ENCODE data around the gene PTK7.

Gene PTK7

DNA sequence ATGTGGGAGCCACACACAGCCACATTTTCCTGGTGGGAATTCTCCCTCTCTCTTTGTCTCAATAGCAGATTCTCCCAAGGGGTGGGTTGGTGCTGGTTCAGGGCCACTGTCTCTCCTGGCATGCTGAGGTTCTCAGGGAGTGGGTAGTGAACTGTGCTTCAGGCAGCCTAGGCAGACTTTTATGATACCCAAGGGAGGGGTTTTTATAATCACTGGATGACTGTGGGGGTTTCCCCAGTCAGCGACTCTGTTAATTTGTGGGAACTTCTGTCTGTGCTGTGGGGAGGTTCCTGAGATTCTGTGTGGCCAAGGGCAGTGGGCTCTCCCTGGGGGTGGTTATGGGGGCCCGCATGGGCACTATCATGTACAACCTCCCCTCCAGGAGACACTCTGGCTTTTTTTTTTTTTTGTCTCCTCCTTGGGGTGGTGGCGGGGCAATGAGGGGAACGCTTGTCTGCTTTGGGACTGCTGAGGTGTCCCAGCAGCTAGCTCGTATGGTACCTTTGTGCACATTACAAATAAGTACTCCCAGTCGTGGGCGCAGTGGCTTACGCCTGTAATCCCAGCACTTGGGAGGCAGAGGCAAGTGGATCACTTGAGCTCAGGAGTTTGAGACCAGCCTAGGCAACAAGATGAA lies 10.0 kb downstream of the PTK7 start:
- DNase-seq (ENCODE audit: low read depth in 2 of 2) = no peak

DNA sequence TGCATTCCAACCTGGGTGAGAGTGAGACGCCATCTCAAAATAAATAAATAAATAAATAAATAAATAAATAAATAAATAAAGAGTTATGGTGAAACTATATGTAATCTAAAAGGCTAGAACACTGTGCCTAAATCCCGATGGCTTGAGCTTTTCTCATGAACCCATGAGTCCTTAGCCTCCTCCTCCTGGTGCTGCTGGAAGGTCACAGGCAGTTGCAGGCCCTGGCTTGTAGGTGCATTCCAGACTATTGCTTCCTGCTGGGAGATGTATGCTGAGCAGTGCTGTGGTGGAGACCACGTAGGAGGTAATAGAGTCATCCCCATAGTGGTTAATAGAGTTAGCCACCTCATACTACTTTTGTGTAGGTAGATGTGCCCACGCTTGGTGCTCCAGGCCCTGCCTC lies 12.5 kb downstream of the PTK7 start:
- no peak for DNase-seq (ENCODE audit: low read depth in 2 of 2)

DNA sequence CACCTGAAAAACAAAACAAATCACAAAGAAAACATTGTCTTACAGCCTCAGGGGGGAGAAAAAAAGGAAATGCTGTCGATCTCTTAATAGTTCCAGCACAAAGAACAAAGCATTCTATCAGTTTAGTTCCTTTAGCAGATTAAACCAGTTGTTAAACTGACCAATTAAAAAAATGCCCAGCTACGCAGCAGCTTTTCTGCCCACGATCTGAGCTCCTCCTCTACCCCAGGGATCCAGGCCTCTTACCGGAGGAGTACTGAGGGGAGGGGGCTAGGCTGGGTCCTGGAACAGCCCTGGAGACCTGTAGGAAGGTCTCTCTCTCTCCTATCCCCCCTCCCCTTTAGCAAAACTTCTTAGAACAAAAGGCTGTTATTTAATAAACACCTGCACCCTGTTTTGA lies 13.4 kb downstream of the PTK7 start:
- DNase-seq (ENCODE audit: low read depth in 2 of 2) = no peak

- DNase-seq (ENCODE audit: low read depth in 2 of 2) = no peak
Measured at GRCh38 chr6:43089874-43090558, 13.9 kb downstream of the PTK7 start.

GRCh38 chr6:43090559-43090956 lies 14.4 kb downstream of the PTK7 start:
- no peak for DNase-seq (ENCODE audit: low read depth in 2 of 2)

- no peak for DNase-seq (ENCODE audit: low read depth in 2 of 2)
Measured at GRCh38 chr6:43091020-43091419, 14.9 kb downstream of the PTK7 start.

GRCh38 chr6:43091436-43091991 lies 15.4 kb downstream of the PTK7 start:
- DNase-seq (ENCODE audit: low read depth in 2 of 2) = no peak

- DNase-seq (ENCODE audit: low read depth in 2 of 2) = no peak
Measured at GRCh38 chr6:43092635-43093034, 16.5 kb downstream of the PTK7 start.

DNA sequence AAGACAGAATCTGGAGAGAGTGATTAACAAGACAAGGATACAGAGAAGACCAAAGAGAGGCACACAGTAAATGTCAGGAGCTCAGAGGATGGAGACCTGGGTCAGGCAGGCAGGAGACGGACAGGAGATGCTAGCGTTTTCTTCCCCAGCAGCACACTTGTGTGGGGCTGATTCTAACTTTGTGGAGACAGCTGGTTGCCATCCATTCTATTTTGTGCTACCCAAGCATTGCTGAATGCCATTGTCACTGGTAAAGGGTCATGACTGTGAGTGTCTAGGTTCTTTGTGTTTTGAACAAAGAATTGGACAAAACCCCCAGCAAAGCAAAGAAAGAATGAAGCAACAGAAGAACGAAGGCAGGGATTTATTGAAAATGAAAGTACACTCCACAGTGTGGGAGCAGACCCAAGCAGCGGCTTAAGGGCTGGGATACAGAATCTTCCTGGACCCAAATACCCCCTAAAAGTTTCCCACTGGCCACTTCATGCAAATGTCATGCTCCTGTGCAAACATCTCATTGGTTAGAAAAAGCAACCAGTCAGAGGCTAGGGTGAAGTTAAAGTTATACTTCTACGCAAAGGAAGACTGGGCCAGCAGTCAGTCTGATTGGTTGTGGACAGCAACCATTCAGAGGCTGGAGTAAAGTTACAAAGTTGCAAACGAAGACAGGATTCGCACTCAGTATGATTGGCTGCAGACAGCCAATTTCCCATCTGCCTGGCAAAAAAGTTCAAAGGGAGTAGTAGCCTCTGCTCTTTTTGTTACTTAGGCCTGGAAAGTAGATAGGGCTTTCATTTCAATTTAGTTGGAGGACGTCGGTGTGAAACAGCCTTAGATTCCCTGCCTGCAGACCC lies 17.5 kb downstream of the PTK7 start:
- DNase-seq (ENCODE audit: low read depth in 2 of 2) = peak in 1 of 2 experiments; percentile 60

- no peak for DNase-seq (ENCODE audit: low read depth in 2 of 2)
Measured at GRCh38 chr6:43095939-43096338, 19.8 kb downstream of the PTK7 start.

DNA sequence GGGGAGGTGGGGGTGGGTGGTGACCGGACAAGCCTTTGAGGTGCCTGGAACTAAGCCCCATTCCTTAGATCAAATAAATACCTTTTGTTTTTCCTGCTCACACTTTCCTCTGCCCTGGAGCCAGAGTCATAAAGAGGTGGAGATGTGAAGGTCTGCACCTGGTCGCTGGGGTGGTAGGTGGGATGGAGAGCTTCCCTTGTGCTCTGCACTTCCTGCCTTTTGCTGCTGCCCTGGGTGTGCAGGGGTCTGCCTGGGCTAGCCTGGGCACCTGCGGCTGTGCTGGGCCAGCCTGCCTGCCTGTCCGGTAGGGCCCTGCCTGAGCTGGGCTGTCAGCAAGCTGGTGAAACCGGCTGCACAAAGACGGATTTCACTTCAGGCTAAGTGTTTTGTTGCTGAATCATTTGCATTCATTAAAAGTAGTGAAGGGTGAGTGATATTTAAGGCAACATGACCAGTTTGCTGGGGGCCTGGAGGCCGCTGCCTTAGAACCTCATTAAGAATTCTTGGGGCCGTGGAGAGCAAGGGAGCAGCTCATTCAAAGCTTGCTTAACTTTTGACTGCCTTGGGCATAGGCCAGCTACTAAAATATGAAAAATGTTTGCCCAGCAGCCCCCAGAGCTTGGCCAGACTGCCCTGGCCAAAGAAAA lies 20.5 kb downstream of the PTK7 start:
- no peak for DNase-seq (ENCODE audit: low read depth in 2 of 2)

DNA sequence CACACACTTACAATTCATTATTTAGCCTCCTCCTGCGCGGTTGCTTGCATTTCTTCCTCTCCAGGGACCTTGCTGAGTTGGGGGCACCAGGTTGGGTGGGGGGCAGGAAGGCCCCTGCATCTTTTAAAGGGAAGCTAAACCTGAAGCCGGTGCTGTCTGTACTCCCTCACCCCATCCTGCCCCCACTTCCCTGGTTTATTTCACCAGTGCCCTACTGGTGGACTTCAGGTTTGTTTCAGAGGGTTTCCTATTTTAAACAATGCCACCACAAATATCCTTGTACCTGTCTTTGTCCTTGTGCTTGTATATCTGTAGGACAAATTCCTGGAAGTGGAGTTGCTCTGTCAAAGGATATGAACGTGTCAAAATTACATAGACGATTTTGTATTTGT lies 21.0 kb downstream of the PTK7 start:
- no peak for DNase-seq (ENCODE audit: low read depth in 2 of 2)

DNA sequence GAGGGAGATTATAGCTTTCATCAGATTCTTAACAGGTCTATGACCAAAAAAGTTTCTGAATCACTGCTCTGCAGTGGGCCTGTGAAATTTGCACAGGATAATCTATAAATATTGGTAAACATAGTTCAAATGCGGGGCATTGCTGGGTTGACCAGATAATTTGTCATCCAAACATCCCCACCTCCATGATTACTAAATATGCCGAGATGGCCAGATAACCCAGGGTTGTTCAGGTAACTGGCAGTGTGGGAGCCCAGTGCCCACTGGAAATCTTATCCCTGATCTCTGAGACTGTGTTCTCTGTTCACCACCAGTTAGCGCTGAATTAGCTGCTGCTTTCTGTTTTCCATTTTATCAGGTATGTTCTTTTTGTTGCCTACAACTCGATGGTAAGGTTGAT lies 21.4 kb downstream of the PTK7 start:
- no peak for DNase-seq (ENCODE audit: low read depth in 2 of 2)

DNA sequence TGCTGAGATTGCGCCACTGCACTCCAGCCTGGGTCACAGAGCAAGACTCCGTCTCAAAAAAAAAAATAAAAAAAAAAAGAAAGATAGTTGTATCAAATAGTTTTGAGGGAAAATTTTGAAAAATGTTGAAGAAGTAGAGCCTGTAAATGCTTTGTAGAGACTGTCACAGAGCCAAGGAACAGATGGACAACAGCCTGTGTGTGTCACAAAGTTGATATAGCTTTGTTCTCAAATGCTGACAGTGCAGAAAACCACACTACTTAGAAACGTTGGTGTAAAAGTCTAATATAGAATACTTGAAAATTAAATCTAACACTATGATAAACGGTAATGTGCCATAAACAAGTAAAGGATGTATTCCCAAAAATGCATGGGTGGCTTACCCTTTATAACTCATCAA lies 25.4 kb downstream of the PTK7 start:
- no peak for DNase-seq (ENCODE audit: low read depth in 2 of 2)

DNA sequence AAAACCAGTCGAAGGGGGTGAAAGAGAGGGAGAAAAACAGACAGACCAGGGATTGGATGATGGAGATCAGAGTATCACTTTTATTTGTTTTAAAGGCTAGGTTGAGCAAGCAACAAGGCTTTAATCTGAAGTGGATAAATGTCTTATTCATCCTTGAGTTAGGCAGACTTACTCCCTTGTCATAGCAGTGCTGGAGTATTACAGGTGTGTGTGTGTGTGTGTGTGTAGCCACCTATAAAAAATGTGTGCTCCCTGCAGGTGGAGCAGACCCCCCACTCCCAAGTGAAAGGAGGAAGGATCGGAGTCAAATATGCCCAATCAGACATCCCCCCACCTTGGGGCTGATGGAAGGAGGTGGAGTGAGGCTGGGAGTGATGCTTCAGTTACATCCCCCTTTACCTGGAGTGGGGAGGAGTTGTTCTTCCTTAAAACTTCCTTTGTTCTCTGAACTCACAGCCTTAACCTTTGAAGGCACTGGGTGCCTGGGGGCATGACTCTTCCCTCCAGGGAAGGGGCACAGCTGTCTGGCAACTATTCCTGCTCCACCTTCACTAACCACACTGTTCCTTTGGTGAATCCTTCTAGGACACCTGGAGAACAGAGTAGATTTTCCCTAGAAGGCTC lies 27.3 kb downstream of the PTK7 start:
- DNase-seq (ENCODE audit: low read depth in 2 of 2) = no peak

GRCh38 chr6:43105538-43106222 lies 29.6 kb downstream of the PTK7 start:
- DNase-seq (ENCODE audit: low read depth in 2 of 2) = no peak

- DNase-seq (ENCODE audit: low read depth in 2 of 2) = no peak
Measured at GRCh38 chr6:43107344-43108062, 31.4 kb downstream of the PTK7 start.

- DNase-seq (ENCODE audit: low read depth in 2 of 2) = no peak
Measured at GRCh38 chr6:43113431-43114260, 37.5 kb downstream of the PTK7 start.

GRCh38 chr6:43115365-43115764 lies 39.3 kb downstream of the PTK7 start:
- no peak for DNase-seq (ENCODE audit: low read depth in 2 of 2)
